Measurements from ENCODE around the gene ZC3H7A.
"Not testable (repeated sequence)": the region's sequence is repeated elsewhere in the genome, so short reads cannot be mapped to it uniquely, and the experiment has no call there.

Gene ZC3H7A

DNA sequence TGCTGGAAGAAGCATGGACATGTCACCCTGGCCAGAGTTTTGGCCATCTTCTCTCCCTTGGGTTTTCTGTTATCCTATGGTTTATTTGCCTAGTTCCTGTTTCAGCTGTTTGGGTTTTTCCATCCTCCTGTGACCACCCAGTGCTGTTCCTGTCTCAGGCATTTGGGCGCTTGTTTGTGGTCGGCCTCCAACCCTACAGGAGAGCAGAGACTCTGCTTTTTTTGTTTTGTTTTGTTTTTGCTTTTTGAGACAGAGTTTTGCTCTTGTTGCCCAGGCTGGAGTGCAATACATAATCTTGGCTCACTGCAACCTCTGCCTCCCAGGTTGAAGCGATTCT is 3.3 kb upstream of the ZC3H7A start:
- no peak for DNase-seq

DNA sequence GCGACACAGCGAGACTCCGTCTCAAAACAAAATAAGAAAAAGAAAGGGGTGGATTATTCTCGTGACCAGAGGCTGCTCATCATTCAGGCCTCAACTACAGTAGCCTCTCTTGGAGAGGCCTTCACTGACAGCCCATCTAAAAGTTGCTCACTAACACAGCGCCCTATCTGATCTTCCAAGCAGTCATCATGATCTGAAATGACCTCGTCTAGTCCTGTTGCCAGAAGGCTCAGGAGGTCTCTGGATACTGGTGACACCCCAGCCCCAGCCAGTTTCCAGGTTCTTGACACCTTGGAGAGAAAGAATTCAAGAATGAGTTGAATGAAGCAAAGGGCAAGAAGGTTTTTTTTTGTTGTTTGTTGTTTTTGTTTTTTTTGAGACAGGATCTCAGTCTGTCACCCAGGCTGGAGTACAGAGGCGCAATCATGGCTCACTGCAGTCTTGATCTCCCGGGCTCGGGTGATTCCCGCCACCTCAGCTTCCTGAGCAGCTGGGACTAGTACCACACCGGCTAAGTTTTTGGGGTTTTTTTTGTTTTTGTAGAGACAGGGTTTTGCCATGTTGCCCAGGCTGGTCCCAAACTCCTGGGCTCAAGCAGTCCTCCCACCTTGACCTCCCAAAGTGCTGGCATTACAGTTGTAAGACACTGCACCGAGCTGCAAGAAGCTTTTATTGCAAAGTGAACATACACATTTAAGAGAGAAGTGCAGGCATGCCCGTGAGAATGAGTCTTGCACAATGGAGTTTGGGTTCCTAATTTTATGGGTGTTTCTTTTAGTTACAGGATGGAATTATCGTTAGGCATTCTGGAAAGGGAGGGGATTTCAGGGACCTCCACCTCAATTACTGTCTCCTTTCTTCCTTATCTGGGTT is 2.7 kb upstream of the ZC3H7A start:
- DNase-seq, result peak; percentile 43

DNA sequence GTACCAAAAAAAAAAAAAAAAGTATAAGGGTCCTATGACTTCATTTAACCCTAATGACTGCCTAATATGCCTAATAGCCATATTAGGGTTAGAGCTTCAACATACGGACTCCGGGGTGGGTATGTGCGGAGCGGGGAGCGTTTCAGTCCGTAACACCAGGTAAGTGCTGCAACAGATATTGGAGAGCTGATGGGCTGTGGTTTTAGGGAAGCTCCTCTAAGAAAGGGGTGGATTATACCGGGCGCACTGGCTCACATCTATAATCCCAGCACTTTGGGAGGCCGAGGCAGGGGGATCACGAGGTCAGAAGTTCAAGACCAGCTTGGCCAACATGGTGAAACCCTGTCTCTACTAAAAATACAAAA is 1.9 kb upstream of the ZC3H7A start:
- no peak for DNase-seq

DNA sequence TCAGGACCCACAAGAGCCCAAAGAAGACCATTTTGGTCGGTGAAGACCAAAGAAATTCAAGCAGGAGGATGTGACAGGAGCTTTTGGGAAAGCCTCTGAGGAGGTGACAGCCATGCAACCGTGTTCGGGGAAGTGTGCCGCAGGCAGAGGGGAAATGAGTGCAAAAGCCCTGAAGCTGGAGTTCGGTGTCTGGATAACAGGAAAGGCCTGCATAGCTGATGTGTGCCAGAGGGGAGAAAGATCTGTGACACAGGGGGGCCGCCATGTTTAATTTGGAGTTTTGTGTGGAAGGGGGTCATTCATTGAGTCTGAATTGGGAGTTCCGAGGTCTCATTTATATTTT is 870 bp upstream of the ZC3H7A start:
- no peak for DNase-seq

DNA sequence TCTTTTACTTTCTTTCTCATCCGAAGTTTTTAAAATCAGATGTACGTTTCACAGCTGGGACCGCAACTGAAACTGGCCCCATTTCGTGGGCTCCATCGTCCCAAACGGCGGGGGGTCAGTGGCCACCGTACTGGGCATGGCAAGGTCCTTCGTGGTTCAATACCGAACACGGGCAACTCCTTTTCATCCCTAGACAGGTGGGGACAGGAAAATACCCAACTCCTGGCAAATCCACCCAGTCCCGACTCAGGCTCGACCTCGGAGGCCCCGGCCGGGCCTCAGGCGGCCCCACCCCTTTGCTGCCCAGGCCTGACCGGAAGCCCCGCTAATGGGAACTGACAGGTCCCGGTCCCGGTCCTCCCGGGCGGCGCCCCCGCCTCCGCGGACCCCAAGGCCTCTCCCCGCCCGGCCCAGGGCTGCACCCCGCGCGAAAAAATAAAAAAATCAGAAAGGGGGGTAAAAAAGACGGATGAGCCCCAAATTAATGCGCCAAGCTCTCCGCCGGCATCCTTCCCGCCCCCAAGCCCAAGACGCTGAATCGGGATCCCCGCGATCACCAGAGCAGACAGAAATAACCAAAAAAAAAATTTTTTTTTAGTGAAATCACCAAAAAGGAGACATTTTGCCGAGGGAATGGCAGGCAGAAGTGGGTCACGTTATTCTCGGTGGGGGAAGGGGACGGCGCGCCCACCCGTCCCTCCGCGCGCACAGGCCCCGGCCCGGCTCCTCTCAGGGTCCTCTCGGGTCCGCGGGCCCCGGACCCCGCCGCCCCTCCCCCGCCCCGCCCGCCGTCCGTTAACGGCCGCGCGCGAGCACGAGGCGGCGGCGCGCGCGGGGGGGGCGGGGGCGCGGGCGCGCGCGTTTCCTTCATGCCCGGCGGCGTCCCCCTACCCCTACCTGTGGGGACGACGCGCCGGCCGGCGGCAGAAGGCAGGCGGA is 562 bp downstream of the ZC3H7A start:
- peak; percentile 26 for DNase-seq

DNA sequence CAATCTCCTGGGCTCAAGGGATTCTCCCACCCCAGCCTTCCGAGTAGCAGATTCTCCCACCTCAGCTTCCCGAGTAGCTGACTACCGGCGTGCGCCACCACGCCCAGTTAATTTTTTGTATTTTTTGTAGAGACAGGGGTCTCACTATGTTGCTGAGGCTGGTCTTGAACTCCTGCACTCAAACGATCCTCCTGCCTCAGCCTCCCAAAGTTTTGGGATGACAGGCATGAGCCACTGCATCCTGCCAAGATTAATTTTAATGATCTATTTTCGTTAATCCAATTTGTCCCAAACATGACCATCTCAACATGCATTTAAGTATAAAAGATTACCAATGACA is 1.2 kb downstream of the ZC3H7A start:
- no peak for DNase-seq

DNA sequence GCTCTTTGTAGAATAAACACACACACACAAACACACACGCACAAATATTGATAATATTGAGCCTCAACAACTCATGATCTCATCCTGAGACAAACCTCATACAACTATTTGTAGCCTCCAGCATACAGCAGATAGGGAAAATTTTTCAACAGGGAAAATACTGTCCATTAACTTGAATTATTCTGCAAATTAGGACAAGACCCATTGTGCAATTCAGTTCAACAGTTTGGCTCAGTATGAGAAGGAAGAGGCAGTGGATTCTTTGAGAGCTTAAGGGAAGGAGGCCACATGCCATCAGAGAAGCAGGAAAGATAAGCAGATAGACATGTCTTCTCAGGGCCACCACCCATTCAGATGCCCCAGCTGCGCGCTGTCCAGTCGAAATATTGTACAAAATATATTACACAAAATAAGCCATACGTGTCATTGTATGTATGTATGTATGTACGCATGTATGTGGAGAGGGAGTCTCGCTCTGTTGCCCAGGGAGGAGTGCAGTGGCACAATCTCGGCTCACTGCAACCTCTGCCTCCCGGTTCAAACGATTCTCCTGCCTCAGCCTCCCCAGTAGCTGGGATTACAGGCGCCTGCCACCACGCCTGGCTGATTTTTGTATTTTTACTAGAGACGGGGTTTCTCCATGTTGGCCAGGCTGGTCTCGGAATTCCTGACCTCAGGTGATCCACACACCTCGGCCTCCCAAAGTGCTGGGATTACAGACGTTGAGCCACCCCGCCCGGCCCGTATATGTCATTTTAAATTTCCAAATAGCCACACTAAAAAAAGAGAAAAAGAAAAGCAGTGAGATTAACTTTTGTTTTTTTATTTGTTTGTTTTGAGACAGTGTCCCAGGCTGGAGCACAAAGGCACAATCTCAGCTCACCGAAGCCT is 1.8 kb downstream of the ZC3H7A start:
- no peak for DNase-seq

DNA sequence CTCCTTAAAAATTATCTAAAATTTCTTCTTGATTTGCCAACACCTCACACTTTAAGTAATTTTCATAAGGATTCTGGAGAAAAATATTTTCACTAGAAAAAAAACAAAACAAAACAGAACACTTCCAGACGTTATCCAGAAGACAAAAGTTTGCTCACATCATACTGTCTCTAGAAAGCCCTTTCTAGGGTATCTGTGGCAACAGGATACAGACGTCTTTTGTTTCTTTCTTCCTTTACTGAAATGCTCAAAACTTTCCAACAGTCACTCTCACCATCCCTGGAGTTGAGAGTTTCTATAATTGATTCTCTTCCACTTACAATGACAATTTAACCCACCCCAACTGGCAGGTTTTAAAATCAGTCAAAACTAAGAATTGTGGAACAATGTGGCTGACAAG is 2.6 kb downstream of the ZC3H7A start:
- DNase-seq, result no peak

DNA sequence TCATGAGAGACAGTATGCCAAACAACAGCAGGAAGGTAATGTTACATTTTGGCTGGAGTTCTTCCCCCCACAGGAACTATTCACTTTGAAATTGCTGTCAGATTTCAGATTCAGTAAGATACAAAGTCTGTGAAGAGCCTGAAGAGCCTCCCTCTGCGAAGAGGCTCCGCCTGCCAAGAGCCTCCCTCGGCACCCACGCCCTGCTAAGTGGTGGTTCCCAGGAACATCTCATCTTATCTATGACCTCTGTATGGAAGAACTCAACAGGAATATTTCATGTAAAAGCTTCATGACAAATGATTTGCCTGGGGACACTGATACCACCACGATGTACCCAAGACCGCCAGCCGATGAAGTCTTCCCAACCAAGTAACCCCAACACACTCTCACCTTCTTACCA is 3.2 kb downstream of the ZC3H7A start:
- DNase-seq, result peak; percentile 29

DNA sequence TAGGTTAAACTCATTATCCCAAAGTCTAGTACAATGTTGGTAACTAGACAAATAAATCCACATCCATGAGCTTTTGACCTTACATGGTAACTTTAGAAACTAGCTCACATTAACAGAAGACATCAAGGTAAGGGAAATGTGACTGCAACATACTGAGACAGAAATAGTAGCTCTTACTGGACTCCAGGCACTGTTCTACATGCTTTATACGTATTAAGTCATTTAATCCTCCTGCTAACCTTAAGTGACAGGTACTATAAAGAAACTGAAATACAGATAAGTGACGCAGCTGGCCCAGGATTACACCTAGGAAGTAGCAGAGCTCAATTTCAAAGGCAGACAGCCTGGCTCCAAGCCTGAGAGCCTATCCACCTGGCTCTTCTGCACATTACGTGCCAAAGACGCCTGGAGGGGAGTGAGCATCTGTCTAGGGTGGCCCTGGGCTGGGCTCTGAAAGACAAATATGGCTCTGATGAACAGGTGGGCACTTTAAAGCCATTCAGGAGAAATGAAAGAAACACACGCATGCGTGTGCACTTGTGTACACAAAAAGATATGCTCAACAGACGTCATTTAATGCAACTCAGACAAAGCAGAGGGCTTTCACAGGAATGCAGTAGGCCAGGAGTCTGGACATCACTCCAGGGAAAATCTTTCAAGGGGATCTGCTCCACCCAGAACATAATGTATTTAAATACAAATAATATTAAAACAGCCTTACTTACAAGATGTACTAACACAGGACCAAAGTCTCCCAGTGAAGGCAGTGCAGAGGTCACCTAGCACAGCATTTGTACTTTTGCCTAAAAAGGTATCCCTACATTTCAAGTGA is 4.4 kb downstream of the ZC3H7A start:
- no peak for DNase-seq

DNA sequence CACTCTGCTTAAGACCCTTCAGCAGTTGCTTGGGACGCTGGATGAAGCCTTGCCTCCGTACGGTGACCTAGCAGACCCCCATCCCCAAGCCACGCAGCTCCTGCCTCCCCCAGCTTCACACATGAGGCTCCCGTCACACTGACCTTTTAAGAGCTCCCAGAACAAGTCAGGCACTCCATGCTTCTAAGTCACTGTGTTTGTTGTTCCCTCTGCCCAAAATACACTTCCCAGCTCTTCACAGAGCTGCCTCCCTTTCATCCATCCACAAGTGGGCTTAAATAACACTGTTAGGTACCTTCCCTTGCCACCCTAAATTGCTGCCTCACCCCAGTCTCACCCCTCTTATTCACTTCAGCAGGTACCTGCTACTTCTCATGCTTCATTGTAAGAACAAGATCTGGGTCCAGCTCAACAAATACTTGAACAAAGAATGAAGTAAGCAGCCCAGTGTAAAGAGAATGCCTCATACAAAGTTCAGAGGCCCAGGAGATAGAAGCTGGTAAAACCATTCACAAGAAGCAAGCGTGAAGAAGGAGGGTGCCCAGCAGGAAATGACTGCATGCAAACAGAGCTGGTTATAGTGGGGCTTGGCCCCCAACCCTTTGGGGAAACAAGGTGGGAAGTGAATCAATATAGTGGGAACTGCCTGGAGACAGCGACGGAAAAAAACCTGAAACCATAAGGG is 5.8 kb downstream of the ZC3H7A start:
- no peak for DNase-seq

DNA sequence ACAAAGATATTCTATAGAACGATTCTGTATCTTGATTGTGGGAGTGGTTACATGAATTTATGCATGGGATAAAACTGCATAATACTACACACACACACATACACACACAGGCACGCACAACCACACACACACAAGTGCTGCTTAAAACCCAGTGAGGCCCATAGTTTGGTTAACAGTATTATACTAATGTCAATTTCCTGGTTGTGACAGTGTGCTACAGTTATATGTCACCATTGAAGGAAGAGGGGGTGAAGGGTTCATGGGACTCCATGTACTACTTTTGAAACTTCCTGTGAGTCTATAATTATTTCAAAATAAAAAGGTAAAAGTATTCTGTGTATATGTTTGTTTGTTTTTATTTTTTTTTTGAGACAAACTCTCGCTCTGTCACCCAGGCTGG is 8.1 kb downstream of the ZC3H7A start:
- no peak for DNase-seq

DNA sequence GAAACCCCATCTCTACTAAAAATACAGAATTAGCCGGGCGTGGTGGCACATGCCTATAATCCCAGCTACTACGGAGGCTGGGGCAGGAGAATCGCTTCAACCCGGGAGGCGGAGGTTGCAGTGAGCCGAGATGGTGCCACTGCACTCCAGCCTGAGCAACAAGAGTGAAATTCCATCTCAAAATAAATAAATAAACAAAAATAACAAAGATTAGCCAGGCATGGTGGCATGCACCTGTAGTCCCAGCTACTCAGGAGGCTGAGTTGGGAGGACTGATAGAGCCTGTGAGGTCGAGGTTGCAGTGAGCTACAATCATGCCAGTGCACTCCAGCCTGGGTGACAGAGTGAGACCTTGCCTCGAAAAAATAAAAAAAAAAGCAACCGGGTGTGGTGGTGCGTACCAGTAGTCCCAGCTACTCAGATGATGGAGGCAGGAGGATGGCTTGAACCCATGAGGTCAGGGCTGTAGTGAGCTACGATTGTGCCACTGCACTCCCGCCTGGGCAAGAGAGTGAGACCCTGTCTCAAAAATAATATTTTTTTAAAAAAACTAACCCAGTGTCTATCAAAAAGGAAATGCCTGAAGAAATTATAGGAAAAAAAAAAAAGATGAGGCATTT is 12.0 kb downstream of the ZC3H7A start:
- not testable (repeated sequence) for DNase-seq

DNA sequence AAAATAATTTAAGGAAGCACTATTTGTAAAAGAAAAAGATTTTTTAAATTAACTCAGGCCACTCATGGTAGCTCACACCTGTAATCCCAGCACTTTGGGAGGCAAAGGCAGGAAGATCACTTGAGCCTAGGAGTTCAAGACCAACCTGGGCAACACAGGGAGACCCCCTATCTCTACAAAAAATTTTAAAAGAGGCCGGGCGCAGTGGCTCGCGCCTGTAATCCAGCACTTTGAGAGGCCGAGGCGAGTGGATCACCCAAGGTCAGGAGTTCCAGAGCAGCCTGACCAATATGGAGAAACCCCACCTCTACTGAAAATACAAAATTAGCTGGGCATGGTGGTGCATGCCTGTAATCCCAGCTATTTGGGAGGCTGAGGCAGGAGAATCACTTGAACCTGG is 12.7 kb downstream of the ZC3H7A start:
- DNase-seq, result not testable (repeated sequence)

DNA sequence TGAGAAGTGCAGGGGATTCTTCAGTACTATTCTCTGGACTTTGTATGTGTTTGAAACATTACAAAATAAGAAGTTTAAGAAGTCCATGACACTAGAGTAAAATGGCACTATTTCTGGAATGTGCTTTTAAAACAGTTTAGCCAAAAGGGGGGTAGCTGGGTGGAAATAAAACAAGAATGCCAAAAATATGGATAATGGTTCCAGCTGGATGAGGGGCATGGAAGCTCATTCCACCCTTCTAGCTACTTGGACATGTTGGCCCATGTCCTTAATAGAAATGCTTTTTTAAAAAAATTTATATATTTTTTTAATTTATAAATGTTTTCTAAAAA is 13.1 kb downstream of the ZC3H7A start:
- DNase-seq, result no peak

DNA sequence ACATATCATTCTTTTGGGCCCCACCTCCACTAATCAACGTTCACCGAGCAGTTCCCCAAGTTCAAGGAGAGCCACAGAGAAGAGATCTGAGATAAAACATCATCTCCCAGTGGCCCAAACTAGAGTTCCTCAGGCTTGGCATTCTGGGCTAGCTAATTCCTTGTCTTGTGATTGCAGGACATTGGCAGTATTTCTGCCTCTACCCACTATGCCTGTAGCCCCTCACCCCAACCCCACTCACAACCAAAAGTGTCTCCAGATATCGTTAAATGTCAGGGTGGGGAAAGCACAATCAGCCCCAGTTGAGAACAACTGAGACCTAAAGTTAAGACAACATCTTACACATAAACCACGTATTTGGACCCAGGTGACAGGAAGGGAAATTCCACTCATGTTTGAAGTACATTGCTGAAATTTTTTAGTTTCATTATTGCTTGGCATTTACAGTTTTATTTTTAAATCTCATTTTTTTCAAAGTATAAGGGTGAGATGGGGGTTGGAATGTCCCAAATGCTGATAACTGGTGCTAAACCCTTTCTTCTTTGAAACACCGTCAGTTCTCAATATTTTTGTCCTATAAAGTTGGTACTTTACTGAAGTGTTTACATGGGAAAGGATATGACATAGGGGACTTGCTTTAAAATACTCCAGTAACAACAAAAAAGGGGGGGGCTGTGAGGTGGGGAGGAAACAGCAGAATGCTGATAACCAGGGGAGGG is 13.6 kb downstream of the ZC3H7A start:
- DNase-seq, result peak; percentile 43

DNA sequence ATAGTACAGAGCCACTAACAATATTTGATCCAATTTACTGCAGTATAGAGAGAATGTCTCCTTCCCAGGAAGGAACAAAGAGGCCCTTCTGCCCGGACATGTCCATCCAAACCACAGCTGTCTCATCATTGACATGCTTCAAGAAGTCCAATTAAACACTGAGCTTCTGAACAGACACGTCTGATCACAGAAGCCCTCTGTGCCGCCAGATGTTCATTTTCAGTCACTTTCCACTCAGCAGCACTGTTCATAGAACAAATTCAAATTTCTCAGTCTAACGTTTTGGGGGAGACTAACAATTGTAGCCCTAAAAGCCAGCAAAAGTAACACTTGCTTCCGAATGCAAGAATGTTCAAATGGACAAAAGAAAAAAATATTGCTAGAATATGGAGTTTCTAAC is 15.3 kb downstream of the ZC3H7A start:
- no peak for DNase-seq

DNA sequence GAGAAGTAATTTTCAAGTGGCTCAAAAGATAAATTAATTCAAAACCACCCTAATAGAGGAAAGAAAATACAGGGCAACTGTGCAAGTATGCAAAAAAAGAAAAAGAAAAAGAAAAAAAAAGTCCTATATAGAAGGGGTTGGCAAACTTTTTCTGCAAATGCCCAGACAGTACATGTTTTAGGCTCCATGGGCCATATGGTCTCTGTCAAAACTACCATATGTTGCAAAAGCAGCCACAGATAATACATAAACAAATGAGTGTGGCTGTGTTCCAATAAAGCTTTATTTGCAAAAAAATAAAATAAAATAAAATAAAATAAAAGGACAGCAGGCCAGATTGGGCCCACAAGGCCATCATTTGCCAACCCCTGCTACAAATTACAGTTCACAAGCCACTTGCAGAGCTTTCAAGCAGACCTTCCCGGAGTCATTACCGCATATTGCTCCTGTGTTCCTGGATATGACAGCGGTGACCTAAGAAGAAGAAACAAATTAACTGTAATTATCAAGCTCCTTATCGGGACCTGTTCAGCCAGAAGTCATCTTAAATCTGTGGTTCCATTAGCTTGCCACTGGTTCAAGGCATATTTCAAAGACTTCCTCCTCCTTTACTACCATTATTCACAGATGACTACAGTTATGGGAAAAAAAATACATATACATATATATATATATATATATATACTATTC is 15.9 kb downstream of the ZC3H7A start:
- no peak for DNase-seq

DNA sequence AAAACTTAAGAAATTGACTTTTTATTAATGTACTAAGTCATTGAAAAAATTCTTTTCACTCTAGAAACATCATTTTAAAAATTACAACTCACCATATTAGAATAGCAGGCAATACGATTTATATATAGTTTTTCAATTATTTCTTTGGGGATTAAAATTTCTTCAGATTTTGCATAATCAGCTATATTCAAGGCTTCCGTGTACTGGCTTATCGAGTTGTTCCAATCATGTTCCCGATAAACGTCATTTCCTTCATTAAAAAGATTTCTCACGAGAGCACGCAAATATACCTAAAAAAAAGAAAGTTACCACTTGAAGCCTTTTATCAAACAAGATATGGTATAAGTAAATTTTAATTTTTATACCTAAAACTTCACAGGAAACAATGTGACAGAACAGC is 18.0 kb downstream of the ZC3H7A start:
- DNase-seq, result no peak

DNA sequence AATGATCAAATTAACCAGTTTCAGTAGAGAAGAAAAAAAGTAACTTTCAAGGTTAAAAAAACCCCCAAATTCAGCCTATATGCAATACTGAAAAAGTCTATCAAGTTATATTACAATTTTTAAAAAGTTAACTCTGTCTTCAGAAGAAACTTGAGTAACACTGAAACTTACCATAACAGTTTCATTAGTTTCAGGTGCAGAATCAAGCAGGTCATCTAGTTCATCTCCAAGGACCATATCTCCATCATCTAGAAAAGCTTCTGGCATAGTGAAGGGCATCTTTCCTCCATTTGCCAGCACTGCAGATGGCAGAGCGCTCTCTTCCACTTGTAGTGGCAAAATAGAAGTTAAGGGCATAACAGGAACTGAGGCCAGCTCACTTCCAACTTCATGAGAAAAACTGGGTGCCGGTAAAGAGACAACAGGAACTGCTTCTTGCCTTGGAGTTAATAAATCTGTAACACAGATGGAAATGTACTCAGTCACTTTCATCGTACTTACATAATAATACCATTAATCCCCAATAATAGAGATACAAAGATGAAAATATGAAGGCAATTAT is 22.9 kb downstream of the ZC3H7A start:
- DNase-seq, result no peak
